HUDEP-2 (cell line): ENCODE results near the gene CCDC158.
A peak's percentile ranks its signal among the peaks of the same experiment; 100 is the strongest.
"Not testable (repeated sequence)": the region's sequence is repeated elsewhere in the genome, so short reads cannot be mapped to it uniquely, and the experiment has no call there.

Experiments
- DNase-seq, 76 experiments: peaks; one replicate each; lab custom pipeline; 2025; ENCODE audit not compliant: unreplicated experiment in 76 of 76; lab: John Stamatoyannopoulos, UW

The CCDC158 gene

DNA sequence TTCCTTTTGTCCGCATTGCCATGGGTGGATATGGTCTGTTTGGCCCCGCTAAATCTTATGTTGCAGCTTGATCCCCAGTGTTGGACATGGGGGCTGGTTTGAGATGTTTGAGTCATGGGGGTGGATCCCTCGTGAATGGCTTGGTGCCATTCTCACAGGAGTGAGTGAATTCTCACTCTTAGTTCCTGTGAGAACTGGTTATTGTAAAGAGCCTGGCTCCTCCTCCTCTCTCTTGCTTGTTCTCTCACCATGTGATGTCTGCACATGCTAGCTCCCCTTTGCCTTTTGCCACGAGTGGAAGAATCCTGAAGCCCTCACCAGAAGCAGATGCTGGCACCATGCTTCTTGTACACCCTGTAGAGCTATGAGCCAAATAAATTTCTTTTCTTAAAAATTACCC is 137.0 kb downstream of the CCDC158 start:
- no peak for DNase-seq

GRCh38 chr4:76282941-76283689 is 137.8 kb downstream of the CCDC158 start:
- no peak for DNase-seq

DNA sequence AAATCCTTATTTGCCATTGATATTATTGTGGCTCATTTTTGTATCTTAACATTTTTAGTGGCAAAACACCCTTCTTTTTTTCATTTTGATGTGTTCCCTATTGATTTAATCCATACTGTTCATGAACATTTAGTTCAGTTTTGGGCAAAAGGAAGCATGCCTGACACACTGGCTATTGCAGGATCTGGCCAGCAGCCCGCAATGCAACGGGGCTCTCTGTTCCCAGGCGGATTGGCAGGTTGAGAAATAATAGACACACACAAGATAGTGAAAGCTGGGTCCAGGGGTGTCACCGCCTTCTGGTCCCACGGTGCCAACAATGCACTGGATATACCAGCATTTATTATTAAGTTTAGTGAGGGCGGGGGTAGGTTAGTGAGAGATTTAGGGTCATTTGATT is 139.3 kb downstream of the CCDC158 start:
- not testable (repeated sequence) for DNase-seq

DNA sequence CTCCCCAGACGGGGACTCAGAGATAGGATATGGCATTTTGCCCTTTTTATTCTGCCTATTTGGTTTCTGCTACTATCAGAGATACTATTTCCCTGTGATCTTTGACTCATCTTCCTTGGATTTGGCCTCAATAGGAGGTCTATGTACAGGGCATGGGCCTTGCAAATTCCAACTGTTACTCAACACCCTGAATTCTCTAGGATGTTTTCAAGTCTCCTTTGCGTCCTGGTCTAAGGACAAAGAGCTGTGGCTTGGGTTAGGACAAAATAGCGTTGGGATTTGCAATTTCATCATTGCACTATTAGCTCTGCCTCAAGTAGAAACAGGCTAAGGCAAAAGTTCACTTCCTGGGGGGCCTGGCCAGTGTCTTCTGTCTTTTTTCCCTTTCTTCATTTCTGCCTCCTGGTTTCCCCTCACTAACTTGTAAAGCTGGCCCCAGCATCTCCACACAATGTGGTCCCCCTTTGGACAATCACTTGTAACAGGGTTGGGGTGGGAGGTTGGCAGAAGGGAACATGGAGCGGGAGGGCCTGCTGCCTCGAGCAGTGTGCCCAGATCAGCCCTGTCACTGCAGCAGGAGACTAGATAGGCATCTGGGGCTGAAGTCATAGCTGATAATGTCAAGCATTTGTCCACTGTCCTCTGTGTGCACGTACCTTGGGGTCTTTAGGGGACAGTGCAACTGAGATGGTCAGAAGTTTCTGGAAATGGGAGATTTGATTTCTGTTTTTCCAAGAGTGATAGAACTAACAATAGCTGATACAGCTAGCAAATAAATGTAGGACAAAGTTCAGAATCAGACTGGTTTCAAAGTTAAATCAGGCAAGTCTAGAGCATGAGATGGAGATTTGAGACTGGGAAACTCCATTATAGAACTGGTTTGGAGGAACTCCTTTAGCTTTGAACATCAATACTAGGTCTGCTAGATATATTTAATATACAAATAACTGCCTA is 140.2 kb downstream of the CCDC158 start:
- DNase-seq: no peak

- DNase-seq: no peak
Observed at GRCh38 chr4:76279462-76279861, 141.5 kb downstream of the CCDC158 start.

GRCh38 chr4:76278583-76278982 is 142.4 kb downstream of the CCDC158 start:
- no peak for DNase-seq

DNA sequence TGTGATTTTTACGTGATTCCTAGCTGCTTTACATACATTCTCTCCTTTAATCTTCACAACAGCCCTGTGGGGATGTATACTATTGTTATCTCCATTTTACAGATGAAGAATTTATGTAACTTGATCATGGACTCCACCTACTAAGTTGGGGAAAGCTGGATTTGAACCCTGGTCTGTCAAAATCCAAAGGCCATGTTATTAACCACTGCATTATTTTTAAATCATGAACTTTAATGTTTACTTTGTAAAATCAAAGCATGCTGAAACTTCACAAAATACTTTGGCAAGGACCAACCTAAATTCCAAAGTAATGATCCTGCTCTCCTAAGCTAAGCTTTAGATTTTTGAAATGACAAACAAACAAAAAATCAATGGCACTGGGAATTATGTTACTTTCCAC is 143.3 kb downstream of the CCDC158 start:
- DNase-seq: peak in 1 of 76 experiments; percentile 0

DNA sequence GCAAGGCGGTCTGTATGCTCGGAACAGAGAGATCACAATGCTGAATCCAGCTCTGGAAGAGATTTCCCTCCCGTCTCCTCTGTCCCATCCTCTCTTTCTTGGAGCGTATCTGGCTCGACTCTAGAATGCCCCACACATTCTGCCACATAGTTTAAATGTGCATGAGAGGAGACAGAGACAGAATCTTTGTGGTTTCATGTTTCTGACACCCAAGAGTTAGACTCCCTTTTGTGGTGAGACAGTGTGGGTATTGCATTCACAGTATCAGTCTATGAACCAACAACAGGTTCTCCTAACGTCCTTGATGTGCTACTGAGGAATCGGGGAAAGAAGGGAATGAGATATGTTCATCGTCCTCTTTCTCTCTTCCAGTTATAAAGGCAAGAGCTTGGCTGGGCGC is 144.1 kb downstream of the CCDC158 start:
- no peak for DNase-seq

DNA sequence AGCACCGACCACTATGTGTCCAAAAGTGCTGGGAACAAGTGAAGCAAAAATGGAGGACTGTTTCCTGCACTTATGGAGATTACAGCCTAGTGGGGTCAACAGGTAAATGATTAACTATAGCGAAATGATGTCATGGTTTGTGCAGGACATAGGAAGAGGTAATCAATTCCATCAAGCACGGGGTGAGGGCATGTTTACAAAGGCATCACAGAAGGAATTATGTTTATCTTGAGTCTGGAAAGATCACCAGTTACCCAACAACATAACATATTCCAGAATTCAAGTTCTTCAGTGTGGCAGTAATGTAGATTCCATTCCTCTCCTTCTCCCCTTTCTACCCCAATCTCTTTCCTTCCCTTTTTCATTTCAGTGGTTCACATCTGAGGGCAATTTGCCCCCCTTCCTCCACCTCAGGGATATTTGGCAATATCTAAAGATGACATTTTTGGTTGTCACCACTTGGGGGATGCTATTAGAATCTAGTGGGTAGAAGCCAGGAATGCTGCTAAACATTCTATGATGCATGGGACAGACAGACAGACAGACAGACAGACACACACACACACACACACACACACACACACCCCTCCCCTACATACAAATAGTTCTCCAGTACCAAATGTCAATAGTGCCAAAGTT is 145.3 kb downstream of the CCDC158 start:
- no peak for DNase-seq

GRCh38 chr4:76272999-76273398 is 147.9 kb downstream of the CCDC158 start:
- no peak for DNase-seq

- no peak for DNase-seq
Observed at GRCh38 chr4:76272582-76272981, 148.4 kb downstream of the CCDC158 start.

DNA sequence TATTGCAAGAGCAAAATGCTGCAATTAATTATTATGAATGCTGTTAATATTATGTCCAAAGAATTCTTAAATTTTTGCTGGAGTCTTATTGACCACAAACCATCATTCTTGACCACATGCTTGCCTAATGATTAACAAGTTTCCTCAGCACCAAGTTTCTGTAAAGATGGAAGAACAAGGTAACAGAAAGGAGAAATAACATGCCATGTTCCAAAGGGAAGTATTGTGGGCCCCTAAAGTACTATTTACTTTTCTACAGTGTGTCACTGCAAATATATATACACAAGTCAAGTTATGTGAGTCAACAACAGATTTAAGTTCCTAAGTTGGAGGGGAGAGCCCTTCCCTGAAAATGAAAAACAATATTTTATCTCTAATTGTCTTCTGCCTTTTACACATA is 148.9 kb downstream of the CCDC158 start:
- DNase-seq: no peak

GRCh38 chr4:76271248-76271647 is 149.7 kb downstream of the CCDC158 start:
- no peak for DNase-seq

- DNase-seq: no peak
Observed at GRCh38 chr4:76270244-76271175, 150.4 kb downstream of the CCDC158 start.

GRCh38 chr4:76267811-76268210 is 153.1 kb downstream of the CCDC158 start:
- DNase-seq: no peak

DNA sequence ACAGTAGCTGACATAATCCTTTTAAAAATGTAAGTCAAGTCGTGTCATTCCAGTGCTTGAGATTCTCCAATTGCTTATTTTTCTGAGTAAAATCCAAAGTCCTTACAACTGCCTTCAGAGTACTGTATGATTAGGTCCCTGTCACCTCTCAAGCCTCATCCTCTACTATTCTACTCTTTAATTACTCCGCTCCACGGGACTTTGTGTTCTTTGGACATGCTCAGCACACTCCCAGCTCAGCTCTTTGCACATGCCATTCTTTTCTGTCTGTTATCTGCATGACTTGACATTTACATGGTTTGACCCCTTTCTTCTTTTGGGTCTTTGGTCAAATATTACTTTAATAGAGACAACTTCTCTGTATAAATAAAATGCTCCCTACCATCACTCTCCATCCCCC is 154.3 kb downstream of the CCDC158 start:
- no peak for DNase-seq

GRCh38 chr4:76265631-76266218 is 155.2 kb downstream of the CCDC158 start:
- no peak for DNase-seq
